ENCODE results near the gene SIRT5. TPM values are rescaled to one million over a fixed set of nuclear protein-coding genes. Genes with fewer than 3 reads are reported as not detected.

SIRT5 gene
- total RNA-seq, 1 experiment from 2014 or later = 13.8 TPM

DNA sequence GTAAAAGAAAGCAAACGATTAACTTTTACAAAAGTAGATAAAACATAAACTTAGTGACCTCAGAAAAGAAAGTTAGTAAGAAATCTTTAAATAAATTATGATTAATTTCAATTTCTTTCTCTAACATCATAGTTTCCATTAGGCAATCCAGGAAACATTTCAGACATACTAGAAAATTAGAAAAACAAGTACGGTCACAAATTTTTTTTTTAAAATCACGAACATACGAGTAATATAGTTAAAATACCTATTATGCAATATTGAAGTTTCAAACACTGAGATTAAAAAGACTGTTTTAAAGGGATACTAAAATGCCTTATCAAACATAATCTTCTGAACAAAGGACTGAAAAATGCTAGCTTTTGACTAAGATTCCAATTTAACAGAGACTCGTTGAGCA is 66.9 kb downstream of the SIRT5 start (continued):
- TF ChIP-seq EZH2phosphoT487 (IDR thresholded peaks at IDR 0.05; ENCODE audit: borderline replicate concordance) (no peak), ZNF274 (IDR thresholded peaks at IDR 0.05; ENCODE audit: low read depth, low read length) (no peak)

DNA sequence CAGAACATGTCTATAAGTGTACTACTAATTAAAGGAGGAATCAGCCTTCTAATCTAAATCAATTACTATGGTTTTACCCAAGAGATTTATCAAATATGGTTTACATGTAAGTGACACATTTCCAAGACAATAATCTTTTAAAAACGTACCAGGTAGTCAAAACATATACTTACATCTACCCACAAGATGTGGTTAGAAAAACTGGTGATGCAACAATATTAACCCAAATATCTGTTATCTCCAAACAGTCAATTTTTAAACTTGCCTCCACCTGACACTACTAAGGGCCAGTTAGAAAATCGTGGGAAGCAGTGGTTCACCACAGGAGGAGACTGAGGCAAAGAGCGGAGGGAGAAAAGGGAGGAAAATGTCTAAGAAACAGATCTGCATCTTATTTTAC is 68.7 kb downstream of the SIRT5 start:
- Histone ChIP-seq H3K9me3 (ENCODE audit: control insufficient read depth in 1 of 2, insufficient read depth in 1 of 2, low read depth in 1 of 2, low read length in 2 of 2) (no peaks in the 10 kb centered on the region), H3K4me2 (ENCODE audit: low read length) (no peak overlapping the region), H3K9ac (ENCODE audit: low read length) (no peak overlapping the region), H4K20me1 (ENCODE audit: insufficient read depth) (no peaks in the 10 kb centered on the region), H3K79me2 (ENCODE audit: insufficient read depth, low read length) (no peaks in the 10 kb centered on the region), H3K4me3 (replicated peaks in 1 of 2; ENCODE audit: low read depth in 1 of 2, low read length in 2 of 2) (no peak overlapping the region), H3K27ac (ENCODE audit: low read depth, low read length) (no peak overlapping the region), H3K36me3 (ENCODE audit: control insufficient read depth in 1 of 2, insufficient read depth in 2 of 2, low read length in 2 of 2) (peaks cover 11 to 17% of the 10 kb centered on the region in 2 experiments; a peak in 2 of 4 replicates), H3K9me2 (ENCODE audit: insufficient read depth) (no peaks in the 10 kb centered on the region), H3K4me1 (ENCODE audit: control insufficient read depth in 1 of 2, insufficient read depth in 2 of 2, low read length in 2 of 2) (no peaks in the 10 kb centered on the region), H2AFZ (ENCODE audit: low read depth, low read length, poor library complexity, severe bottlenecking) (no peak overlapping the region), H3K27me3 (ENCODE audit: insufficient read depth, low read length) (no peaks in the 10 kb centered on the region)
- no peak for TF ChIP-seq EZH2 (IDR thresholded peaks at IDR 0.05)
- TF ChIP-seq, protein P1, sequence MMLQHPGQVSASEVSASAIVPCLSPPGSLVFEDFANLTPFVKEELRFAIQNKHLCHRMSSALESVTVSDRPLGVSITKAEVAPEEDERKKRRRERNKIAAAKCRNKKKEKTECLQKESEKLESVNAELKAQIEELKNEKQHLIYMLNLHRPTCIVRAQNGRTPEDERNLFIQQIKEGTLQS (IDR thresholded peaks at IDR 0.05) = no peak
- TF ChIP-seq RAD21 (IDR thresholded peaks at IDR 0.05; ENCODE audit: low read depth) = no peak
- no peak for TF ChIP-seq SIN3A (IDR thresholded peaks at IDR 0.05; ENCODE audit: low read depth)
- TF ChIP-seq, protein P2, sequence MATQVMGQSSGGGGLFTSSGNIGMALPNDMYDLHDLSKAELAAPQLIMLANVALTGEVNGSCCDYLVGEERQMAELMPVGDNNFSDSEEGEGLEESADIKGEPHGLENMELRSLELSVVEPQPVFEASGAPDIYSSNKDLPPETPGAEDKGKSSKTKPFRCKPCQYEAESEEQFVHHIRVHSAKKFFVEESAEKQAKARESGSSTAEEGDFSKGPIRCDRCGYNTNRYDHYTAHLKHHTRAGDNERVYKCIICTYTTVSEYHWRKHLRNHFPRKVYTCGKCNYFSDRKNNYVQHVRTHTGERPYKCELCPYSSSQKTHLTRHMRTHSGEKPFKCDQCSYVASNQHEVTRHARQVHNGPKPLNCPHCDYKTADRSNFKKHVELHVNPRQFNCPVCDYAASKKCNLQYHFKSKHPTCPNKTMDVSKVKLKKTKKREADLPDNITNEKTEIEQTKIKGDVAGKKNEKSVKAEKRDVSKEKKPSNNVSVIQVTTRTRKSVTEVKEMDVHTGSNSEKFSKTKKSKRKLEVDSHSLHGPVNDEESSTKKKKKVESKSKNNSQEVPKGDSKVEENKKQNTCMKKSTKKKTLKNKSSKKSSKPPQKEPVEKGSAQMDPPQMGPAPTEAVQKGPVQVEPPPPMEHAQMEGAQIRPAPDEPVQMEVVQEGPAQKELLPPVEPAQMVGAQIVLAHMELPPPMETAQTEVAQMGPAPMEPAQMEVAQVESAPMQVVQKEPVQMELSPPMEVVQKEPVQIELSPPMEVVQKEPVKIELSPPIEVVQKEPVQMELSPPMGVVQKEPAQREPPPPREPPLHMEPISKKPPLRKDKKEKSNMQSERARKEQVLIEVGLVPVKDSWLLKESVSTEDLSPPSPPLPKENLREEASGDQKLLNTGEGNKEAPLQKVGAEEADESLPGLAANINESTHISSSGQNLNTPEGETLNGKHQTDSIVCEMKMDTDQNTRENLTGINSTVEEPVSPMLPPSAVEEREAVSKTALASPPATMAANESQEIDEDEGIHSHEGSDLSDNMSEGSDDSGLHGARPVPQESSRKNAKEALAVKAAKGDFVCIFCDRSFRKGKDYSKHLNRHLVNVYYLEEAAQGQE (IDR thresholded peaks at IDR 0.05; ENCODE audit: low read depth) = no peak
- TF ChIP-seq ZNF274 (IDR thresholded peaks at IDR 0.05; ENCODE audit: low read depth, low read length) = no peak
- no peak for TF ChIP-seq CBX3 (IDR thresholded peaks at IDR 0.05; ENCODE audit: low read depth)
- TF ChIP-seq, protein P3, sequence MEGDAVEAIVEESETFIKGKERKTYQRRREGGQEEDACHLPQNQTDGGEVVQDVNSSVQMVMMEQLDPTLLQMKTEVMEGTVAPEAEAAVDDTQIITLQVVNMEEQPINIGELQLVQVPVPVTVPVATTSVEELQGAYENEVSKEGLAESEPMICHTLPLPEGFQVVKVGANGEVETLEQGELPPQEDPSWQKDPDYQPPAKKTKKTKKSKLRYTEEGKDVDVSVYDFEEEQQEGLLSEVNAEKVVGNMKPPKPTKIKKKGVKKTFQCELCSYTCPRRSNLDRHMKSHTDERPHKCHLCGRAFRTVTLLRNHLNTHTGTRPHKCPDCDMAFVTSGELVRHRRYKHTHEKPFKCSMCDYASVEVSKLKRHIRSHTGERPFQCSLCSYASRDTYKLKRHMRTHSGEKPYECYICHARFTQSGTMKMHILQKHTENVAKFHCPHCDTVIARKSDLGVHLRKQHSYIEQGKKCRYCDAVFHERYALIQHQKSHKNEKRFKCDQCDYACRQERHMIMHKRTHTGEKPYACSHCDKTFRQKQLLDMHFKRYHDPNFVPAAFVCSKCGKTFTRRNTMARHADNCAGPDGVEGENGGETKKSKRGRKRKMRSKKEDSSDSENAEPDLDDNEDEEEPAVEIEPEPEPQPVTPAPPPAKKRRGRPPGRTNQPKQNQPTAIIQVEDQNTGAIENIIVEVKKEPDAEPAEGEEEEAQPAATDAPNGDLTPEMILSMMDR (IDR thresholded peaks at IDR 0.05 in 2 of 3, conservative IDR thresholded peaks at IDR 0.05 in 1 of 3; ENCODE audit: borderline replicate concordance in 1 of 3, insufficient read depth in 1 of 3, low read depth in 2 of 3, low read length in 2 of 3) = no peak
- TF ChIP-seq FOSL1 (IDR thresholded peaks at IDR 0.05; ENCODE audit: low read depth) = no peak
- TF ChIP-seq JUND (IDR thresholded peaks at IDR 0.05) = no peak
- TF ChIP-seq, protein P4, sequence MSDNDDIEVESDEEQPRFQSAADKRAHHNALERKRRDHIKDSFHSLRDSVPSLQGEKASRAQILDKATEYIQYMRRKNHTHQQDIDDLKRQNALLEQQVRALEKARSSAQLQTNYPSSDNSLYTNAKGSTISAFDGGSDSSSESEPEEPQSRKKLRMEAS (IDR thresholded peaks at IDR 0.05) = no peak
- no peak for TF ChIP-seq CEBPB (IDR thresholded peaks at IDR 0.05; ENCODE audit: low read depth)
- TF ChIP-seq YY1 (IDR thresholded peaks at IDR 0.05; ENCODE audit: extremely low read depth, insufficient replicate concordance, low read depth, low read length) = no peak
- TF ChIP-seq SRF (IDR thresholded peaks at IDR 0.05; ENCODE audit: low read depth) = no peak
- no peak for TF ChIP-seq EGR1 (IDR thresholded peaks at IDR 0.05; ENCODE audit: low read depth)
- TF ChIP-seq SP1 (IDR thresholded peaks at IDR 0.05; ENCODE audit: low read depth) = no peak
- no TSS peak for BruUV-seq (replicated peaks)
- ChIA-PET POLR2A (no interaction called here), RAD21 (ENCODE audit: low non-redundant PET in 1 of 2, low total read pairs in 2 of 2, uncharacterized antibody in 2 of 2, unreplicated experiment in 2 of 2) (no interaction called here), CTCF (no interaction called here)
- ATAC-seq = no peak
- intact Hi-C loops (cut with micrococcal nuclease) = no loop called here
- no peak for DNase-seq (ENCODE audit: low read depth, low spot score)
